ENCODE measurements around the gene DHODH. TPM values are rescaled to one million over a fixed set of nuclear protein-coding genes. Genes with fewer than 3 reads are reported as not detected.
"Not testable (repeated sequence)": the region's sequence is repeated elsewhere in the genome, so short reads cannot be mapped to it uniquely, and the experiment has no call there.

The DHODH gene
- total RNA-seq, 1 donor from 2014 or later, result 10.9 TPM

DNA sequence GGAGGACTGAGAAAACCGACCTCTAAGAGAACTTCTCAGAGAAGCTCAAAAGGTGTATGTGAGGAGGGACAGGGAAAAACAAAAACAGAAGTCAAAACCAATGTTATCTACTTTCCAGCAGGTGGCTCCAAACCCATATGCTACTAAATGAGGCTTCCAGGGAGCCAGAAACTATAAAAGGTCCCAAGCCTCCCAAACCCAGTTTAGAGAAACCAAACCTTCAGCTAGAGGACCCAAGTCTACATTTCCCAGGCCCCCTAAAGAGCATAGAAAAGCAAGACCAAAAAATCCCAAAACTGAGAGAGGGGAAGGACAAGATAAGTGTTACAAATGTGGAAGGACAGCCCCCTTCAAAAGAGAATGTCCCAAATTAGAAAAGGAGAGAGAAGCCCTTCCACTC is 58.2 kb downstream of the DHODH start:
- TF ChIP-seq, protein P1, sequence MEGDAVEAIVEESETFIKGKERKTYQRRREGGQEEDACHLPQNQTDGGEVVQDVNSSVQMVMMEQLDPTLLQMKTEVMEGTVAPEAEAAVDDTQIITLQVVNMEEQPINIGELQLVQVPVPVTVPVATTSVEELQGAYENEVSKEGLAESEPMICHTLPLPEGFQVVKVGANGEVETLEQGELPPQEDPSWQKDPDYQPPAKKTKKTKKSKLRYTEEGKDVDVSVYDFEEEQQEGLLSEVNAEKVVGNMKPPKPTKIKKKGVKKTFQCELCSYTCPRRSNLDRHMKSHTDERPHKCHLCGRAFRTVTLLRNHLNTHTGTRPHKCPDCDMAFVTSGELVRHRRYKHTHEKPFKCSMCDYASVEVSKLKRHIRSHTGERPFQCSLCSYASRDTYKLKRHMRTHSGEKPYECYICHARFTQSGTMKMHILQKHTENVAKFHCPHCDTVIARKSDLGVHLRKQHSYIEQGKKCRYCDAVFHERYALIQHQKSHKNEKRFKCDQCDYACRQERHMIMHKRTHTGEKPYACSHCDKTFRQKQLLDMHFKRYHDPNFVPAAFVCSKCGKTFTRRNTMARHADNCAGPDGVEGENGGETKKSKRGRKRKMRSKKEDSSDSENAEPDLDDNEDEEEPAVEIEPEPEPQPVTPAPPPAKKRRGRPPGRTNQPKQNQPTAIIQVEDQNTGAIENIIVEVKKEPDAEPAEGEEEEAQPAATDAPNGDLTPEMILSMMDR (conservative IDR thresholded peaks at IDR 0.05; ENCODE audit: low read depth, low read length), result peak; percentile 99
- H3K4me3 ChIP-seq (ENCODE audit: low read depth, low read length), result no peak overlapping the region
- peak; percentile 43 for DNase-seq (ENCODE audit: low read depth)

- TF ChIP-seq, protein P1 (conservative IDR thresholded peaks at IDR 0.05; ENCODE audit: low read depth, low read length), result no peak
- no peak overlapping the region for H3K4me3 ChIP-seq (ENCODE audit: low read depth, low read length)
- DNase-seq (ENCODE audit: low read depth), result no peak
Measured at GRCh38 chr16:72068930-72069329, 60.4 kb downstream of the DHODH start.

- TF ChIP-seq, protein P1 (conservative IDR thresholded peaks at IDR 0.05; ENCODE audit: low read depth, low read length), result no peak
- no peak for DNase-seq (ENCODE audit: low read depth)
- no peak overlapping the region for H3K4me3 ChIP-seq (ENCODE audit: low read depth, low read length)
Measured at GRCh38 chr16:72072514-72073342, 64.2 kb downstream of the DHODH start.

DNA sequence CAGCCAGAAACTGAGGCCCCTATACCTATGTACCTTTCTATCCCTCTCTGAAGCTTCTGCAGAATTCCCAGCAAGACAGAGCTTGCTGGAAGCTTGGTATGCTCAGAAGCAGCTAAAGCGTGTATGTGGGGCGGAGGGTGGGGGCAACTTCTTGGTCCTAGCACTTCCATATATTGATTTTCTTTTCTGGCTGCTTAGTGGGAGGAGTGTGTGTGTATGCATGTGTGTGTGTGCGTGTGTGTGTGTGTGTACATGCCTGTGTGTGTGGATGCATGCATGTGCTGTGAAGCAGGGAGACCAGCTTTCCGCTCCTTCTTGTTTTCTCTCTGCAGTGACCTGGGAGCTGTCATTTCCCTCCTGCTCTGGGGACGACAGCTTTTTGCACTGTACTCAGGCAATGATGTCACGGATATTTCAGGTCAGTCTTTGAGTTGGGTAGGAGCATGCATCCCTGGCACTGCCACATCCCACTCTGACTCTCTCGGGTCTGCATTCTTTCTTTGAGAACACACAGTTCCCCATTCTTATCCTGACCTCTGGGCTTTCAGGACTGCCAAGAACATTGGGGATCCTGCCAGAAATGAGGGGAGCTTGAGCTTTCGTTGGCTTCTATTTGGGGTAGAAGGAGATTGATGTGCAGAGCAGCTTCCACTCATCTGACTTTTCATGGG is 65.2 kb downstream of the DHODH start:
- no peak for DNase-seq (ENCODE audit: low read depth)
- H3K4me3 ChIP-seq (ENCODE audit: low read depth, low read length), result no peak overlapping the region
- TF ChIP-seq, protein P1 (conservative IDR thresholded peaks at IDR 0.05; ENCODE audit: low read depth, low read length), result no peak

DNA sequence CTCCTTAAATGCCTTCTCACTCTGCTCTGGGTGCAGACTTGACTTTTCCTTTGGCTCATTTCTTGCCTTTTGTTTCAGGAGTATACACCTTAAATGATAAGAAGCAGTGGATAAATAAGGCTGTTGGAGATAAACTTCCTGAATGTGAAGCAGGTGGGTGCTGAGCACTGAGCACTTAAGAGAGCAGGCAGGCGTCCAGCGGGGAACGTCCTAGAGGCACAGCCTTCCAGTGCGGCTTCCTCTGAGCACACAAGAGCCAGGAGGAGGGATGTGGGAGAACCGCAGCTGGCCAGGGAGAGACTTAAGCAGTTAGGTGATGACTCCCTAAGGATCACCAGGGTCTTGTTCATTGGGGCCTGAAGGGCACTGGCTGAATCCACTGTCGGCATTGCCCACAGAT is 66.5 kb downstream of the DHODH start:
- DNase-seq (ENCODE audit: low read depth); H3K4me3 ChIP-seq (ENCODE audit: low read depth, low read length): not testable (repeated sequence)

Other genes starting within 250 kb of the DHODH start
- gene AP1G1, start 199.9 kb upstream of the DHODH start, total RNA-seq, result 40.1 and 43.6 TPM in 2 replicates
- gene ATXN1L, start 162.8 kb upstream of the DHODH start, total RNA-seq, result 9.5 and 12.2 TPM in 2 replicates
- 6.4 and 17.6 TPM in 2 replicates for gene ZNF821, start 124.6 kb upstream of the DHODH start, total RNA-seq
- 145 and 211 TPM in 2 replicates for gene IST1, start 113.2 kb upstream of the DHODH start, total RNA-seq
- not detected in 2 replicates for gene PKD1L3, start 8.3 kb upstream of the DHODH start, total RNA-seq
- not detected in 2 replicates for gene HP, start 45.8 kb downstream of the DHODH start, total RNA-seq
- gene HPR, start 54.5 kb downstream of the DHODH start, total RNA-seq, result not detected in 2 replicates
- 6.5 and 11.0 TPM in 2 replicates for gene TXNL4B, start 84.9 kb downstream of the DHODH start, total RNA-seq
- gene DHX38, start 85.1 kb downstream of the DHODH start, total RNA-seq, result 31.4 and 36.6 TPM in 2 replicates
- 0.52 and 1.2 TPM in 2 replicates for gene PMFBP1, start 163.4 kb downstream of the DHODH start, total RNA-seq

Data from epithelial cell of proximal tubule (primary cell).